Thyroid gland (tissue), 4 donors: ENCODE results near the gene ZG16B.

Experiments
- POLR2A ChIP-seq, 2 donors: fragments of 450-650 bp; IDR thresholded peaks; one replicate each; pipeline ENCODE4 v1.6.1; 2017; ENCODE audit warnings: antibody characterized with exemption in 2 of 2, mild to moderate bottlenecking in 2 of 2, moderate library complexity in 1 of 2
- TF ChIP-seq, protein P1 (sequence below), 6 experiments: fragments of 200-600 bp in 3 of 6; fragments of 450-650 bp in 3 of 6; sonication (generic) in 3 of 6; IDR thresholded peaks; one replicate each; pipeline ENCODE4 v1.5.1; 2016 to 2019; ENCODE audit warnings: antibody characterized with exemption in 6 of 6, mild to moderate bottlenecking in 2 of 6, inconsistent platforms in 1 of 6, moderate library complexity in 1 of 6

DNA sequence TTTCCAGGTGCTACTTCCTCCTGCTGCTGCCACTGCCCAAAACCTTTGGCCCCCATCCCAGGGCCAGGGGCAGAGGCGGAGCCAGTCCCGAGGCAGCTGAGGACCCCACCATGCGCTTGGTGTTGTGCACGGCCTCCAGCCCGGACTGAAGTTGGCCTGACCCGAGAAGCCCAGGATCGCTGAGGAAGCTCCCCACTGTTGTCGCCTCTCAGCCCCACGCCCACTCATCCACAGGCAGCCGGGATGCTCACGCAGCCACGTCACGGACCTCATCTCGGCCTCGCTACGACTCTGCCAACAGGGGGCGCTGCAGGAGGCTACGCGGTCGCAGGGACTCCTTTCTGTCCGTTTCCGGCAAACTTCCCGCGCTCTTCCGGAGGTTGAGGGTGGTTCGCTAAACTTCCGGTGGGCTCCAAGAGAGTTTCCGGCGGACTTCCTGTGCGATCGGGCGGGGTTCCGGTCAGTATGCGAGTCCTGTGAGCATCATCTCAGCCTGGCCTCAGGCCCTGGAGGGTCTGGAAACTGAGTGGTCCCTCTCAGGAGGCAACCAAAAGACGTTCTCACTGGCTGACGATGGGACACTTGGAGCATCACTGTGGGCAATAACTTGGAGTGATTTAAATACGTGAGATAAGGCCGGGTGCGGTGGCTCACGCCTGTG is 12.4 kb downstream of the ZG16B start:
- TF ChIP-seq, protein P1, sequence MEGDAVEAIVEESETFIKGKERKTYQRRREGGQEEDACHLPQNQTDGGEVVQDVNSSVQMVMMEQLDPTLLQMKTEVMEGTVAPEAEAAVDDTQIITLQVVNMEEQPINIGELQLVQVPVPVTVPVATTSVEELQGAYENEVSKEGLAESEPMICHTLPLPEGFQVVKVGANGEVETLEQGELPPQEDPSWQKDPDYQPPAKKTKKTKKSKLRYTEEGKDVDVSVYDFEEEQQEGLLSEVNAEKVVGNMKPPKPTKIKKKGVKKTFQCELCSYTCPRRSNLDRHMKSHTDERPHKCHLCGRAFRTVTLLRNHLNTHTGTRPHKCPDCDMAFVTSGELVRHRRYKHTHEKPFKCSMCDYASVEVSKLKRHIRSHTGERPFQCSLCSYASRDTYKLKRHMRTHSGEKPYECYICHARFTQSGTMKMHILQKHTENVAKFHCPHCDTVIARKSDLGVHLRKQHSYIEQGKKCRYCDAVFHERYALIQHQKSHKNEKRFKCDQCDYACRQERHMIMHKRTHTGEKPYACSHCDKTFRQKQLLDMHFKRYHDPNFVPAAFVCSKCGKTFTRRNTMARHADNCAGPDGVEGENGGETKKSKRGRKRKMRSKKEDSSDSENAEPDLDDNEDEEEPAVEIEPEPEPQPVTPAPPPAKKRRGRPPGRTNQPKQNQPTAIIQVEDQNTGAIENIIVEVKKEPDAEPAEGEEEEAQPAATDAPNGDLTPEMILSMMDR (IDR thresholded peaks at IDR 0.05): peak in 4 of 6 experiments; percentile 20 to 38 (median 28)
- no peak for TF ChIP-seq POLR2A (IDR thresholded peaks at IDR 0.05)
